Fibroblast of villous mesenchyme (primary cell): ENCODE data around the gene RNF186. TPM values are rescaled to one million over a fixed set of nuclear protein-coding genes. Genes with fewer than 3 reads are reported as not detected.
A peak's percentile ranks its signal among the peaks of the same experiment; 100 is the strongest.

Experiments used
- DNase-seq: peaks from one replicate; pipeline ENCODE4 v3.0.0-alpha.2; 2010; ENCODE audit warnings: low read depth
- H3K4me3 ChIP-seq: 2 replicates; pipeline ENCODE4 v1.5.1; 2011; ENCODE audit warnings: low read depth, mild to moderate bottlenecking, low read length
- CTCF ChIP-seq: IDR thresholded peaks from 2 replicates; pipeline ENCODE4 v1.5.1; 2012; ENCODE audit warnings: low read depth, mild to moderate bottlenecking, low read length; ENCODE audit not compliant: insufficient read depth
- total RNA-seq: library from RNA; depleted of rRNA; stranded (reverse); fragments of >200 nt; gene quantifications from 2 replicates; pipeline ENCODE4 v1.2.3, GENCODE V29; 2012

The RNF186 gene
- not detected in 2 replicates for total RNA-seq

GRCh38 chr1:19814681-19815503 is at the start of gene RNF186:
Gene RNF186 (minus strand): TSS chr1:19815283. CDS start chr1:19815101, 182 bp downstream.
- no peak within 1 kb of the TSS for H3K4me3 ChIP-seq
- TF ChIP-seq CTCF = no peak
- DNase-seq = no peak

- H3K4me3 ChIP-seq = no peak overlapping the region
- no peak for DNase-seq
- no peak for TF ChIP-seq CTCF
Observed at GRCh38 chr1:19864570-19865160, 49.6 kb upstream of the RNF186 start.

- TF ChIP-seq CTCF = no peak
- no peak for DNase-seq
- H3K4me3 ChIP-seq = no peak overlapping the region
Observed at GRCh38 chr1:19862944-19863343, 47.9 kb upstream of the RNF186 start.

- no peak for DNase-seq
- H3K4me3 ChIP-seq = no peak overlapping the region
- TF ChIP-seq CTCF = no peak
Observed at GRCh38 chr1:19861842-19862530, 46.9 kb upstream of the RNF186 start.

- no peak for TF ChIP-seq CTCF
- peak; percentile 67 for DNase-seq
- H3K4me3 ChIP-seq = no peak overlapping the region
Observed at GRCh38 chr1:19861034-19861433, 46.0 kb upstream of the RNF186 start.

- DNase-seq = no peak
- H3K4me3 ChIP-seq = no peak overlapping the region
- no peak for TF ChIP-seq CTCF
Observed at GRCh38 chr1:19860418-19860817, 45.3 kb upstream of the RNF186 start.
